Neural cell (in vitro differentiated cells): Measurements from ENCODE around the gene GRAMD1B.

Experiments
- CTCF ChIP-seq: fragments of 450-650 bp; IDR thresholded peaks from 2 replicates; pipeline ENCODE4 v1.5.1; 2014; ENCODE audit warnings: antibody characterized with exemption, mild to moderate bottlenecking, moderate library complexity; ENCODE audit not compliant: poor library complexity, severe bottlenecking
- TAF1 ChIP-seq: IDR thresholded peaks from 2 replicates; pipeline ENCODE4 v1.6.1; 2012; ENCODE audit warnings: low read depth

- TF ChIP-seq CTCF (no peak), TAF1 (no peak)
These were observed 39.5 kb downstream of the GRAMD1B start for GRCh38 chr11:123469586-123469985.
